HFFc6 (cell line): Measurements from ENCODE around the gene PKD1L1. TPM values are rescaled to one million over a fixed set of nuclear protein-coding genes. Genes with fewer than 3 reads are reported as not detected.

ENCODE experiments used
- DNase-seq: peaks from one replicate; pipeline ENCODE4 v3.0.0-alpha.2; 2018
- H3K27ac Mint-ChIP-seq: 2 replicates; pipeline ENCODE4 v1.8.0; 2020; ENCODE audit warnings: mild to moderate bottlenecking, mixed read lengths
- H3K27me3 Mint-ChIP-seq: 2 replicates; pipeline ENCODE4 v1.8.0; 2021; ENCODE audit warnings: mild to moderate bottlenecking, moderate library complexity, mixed read lengths; ENCODE audit not compliant: insufficient read depth
- H3K36me3 Mint-ChIP-seq: 2 replicates; pipeline ENCODE4 v1.8.0; 2021; ENCODE audit warnings: low read depth, mixed read lengths
- H3K4me1 Mint-ChIP-seq: 2 replicates; pipeline ENCODE4 v1.8.0; 2020; ENCODE audit warnings: low read depth, mixed read lengths
- H3K4me3 Mint-ChIP-seq: 2 replicates; pipeline ENCODE4 v1.8.0; 2020; ENCODE audit warnings: mild to moderate bottlenecking, moderate library complexity, mixed read lengths
- H3K9me3 Mint-ChIP-seq: 2 replicates; pipeline ENCODE4 v1.8.0; 2020; ENCODE audit warnings: mild to moderate bottlenecking, mixed read lengths
- total RNA-seq, 6 experiments: library from RNA; stranded (reverse); fragmentation: NEBNext Ultra II Directional; extraction: Animal tissue kit (Norgen Biotek cat#: 25700); gene quantifications; 2 replicates in 1 of 6; 3 replicates in 5 of 6; pipeline ENCODE4 v1.2.3, GENCODE V29; 2021
- TF ChIP-seq, protein P1 (sequence below): fragments of 200-600 bp; sonication (generic); IDR thresholded peaks from 2 replicates; pipeline ENCODE4 v1.5.0; 2021; ENCODE audit warnings: antibody characterized with exemption, mild to moderate bottlenecking

The PKD1L1 gene
- total RNA-seq, 6 experiments from 2014 or later, result 0.03 to 0.14 TPM; not detected in 4

GRCh38 chr7:47804767-47805545, 143.3 kb downstream of the PKD1L1 start:
- TF ChIP-seq, protein P1, sequence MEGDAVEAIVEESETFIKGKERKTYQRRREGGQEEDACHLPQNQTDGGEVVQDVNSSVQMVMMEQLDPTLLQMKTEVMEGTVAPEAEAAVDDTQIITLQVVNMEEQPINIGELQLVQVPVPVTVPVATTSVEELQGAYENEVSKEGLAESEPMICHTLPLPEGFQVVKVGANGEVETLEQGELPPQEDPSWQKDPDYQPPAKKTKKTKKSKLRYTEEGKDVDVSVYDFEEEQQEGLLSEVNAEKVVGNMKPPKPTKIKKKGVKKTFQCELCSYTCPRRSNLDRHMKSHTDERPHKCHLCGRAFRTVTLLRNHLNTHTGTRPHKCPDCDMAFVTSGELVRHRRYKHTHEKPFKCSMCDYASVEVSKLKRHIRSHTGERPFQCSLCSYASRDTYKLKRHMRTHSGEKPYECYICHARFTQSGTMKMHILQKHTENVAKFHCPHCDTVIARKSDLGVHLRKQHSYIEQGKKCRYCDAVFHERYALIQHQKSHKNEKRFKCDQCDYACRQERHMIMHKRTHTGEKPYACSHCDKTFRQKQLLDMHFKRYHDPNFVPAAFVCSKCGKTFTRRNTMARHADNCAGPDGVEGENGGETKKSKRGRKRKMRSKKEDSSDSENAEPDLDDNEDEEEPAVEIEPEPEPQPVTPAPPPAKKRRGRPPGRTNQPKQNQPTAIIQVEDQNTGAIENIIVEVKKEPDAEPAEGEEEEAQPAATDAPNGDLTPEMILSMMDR, result no peak
- Mint-ChIP-seq H3K4me1 (peaks cover 26% of the 10 kb centered on the region), H3K27me3 (no peaks in the 10 kb centered on the region; the same call in 1 of the 2 replicates), H3K36me3 (peaks cover 11% of the 10 kb centered on the region; the same call in 1 of the 2 replicates), H3K4me3 (no peak overlapping the region), H3K9me3 (no peaks in the 10 kb centered on the region), H3K27ac (no peak overlapping the region)
- no peak for DNase-seq

DNA sequence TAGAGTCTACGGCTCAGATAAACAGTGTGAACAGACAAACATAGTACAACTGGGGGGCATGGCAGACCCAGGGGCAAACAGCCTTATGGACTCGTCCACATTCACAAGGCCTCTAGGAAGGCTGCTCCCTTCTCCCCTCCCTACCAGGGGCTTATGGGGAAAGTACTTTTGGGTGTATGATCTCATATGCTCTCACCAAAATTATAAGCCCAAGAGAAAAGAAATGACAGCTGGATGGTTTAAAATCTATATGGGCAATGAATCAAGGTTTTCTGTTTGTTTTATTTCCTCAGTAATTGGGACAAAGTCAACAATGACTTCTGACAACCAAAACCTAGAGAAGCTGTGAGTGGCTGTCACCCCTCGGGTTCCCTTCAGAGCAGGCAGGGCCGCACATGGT, 144.4 kb downstream of the PKD1L1 start:
- no peak for DNase-seq
- H3K36me3 Mint-ChIP-seq, result peaks cover 12% of the 10 kb centered on the region; the same call in 1 of the 2 replicates
- H3K4me1 Mint-ChIP-seq, result peaks cover 37% of the 10 kb centered on the region
- H3K27ac Mint-ChIP-seq, result no peak overlapping the region
- no peak overlapping the region for H3K4me3 Mint-ChIP-seq
- TF ChIP-seq, protein P1, result no peak
- H3K9me3 Mint-ChIP-seq, result no peaks in the 10 kb centered on the region
- H3K27me3 Mint-ChIP-seq, result no peaks in the 10 kb centered on the region; the same call in 1 of the 2 replicates

DNA sequence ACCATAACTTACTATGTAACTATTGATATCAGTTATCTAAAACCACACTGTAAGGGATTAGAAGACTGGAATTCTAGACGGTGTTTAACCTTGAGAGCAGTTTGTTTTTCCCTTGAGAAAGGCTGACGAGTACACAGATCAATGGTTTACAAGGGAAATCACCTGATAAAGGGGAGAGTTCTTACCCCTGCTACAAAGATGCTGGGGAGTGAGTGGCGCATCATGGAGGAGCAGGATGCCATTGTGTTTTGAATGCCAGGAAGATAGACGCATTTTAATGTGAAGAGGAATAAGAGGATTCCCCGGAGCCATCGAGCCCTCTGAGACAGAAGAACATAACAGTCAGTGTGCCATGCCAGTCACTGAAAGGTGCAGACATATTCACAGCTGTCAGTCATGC, 145.2 kb downstream of the PKD1L1 start:
- no peak overlapping the region for H3K4me3 Mint-ChIP-seq
- no peak for DNase-seq
- no peaks in the 10 kb centered on the region; the same call in 1 of the 2 replicates for H3K27me3 Mint-ChIP-seq
- H3K9me3 Mint-ChIP-seq, result no peaks in the 10 kb centered on the region
- H3K4me1 Mint-ChIP-seq, result peaks cover 38% of the 10 kb centered on the region
- peaks cover 12% of the 10 kb centered on the region; the same call in 1 of the 2 replicates for H3K36me3 Mint-ChIP-seq
- TF ChIP-seq, protein P1, result no peak
- no peak overlapping the region for H3K27ac Mint-ChIP-seq

- H3K4me1 Mint-ChIP-seq, result peaks cover 50% of the 10 kb centered on the region
- TF ChIP-seq, protein P1, result no peak
These were observed 146.8 kb downstream of the PKD1L1 start for GRCh38 chr7:47801423-47801822.

GRCh38 chr7:47799524-47799923, 148.7 kb downstream of the PKD1L1 start:
- Mint-ChIP-seq H3K4me1 (peaks cover 57% of the 10 kb centered on the region), H3K27me3 (no peaks in the 10 kb centered on the region; the same call in 1 of the 2 replicates), H3K36me3 (peaks cover 25% of the 10 kb centered on the region; the same call in 1 of the 2 replicates), H3K4me3 (no peak overlapping the region), H3K9me3 (peaks cover 4% of the 10 kb centered on the region; the same call in 1 of the 2 replicates), H3K27ac (no peak overlapping the region)
- no peak for DNase-seq
- TF ChIP-seq, protein P1, result no peak

More at GRCh38 chr7:47801423-47801822, 146.8 kb downstream of the PKD1L1 start:
- Mint-ChIP-seq H3K36me3 (peaks cover 19% of the 10 kb centered on the region; the same call in 1 of the 2 replicates), H3K27me3 (no peaks in the 10 kb centered on the region; the same call in 1 of the 2 replicates), H3K27ac (no peak overlapping the region), H3K9me3 (no peaks in the 10 kb centered on the region), H3K4me3 (no peak overlapping the region)
- DNase-seq, result no peak
